ENCODE measurements around the gene CUX1.

- TF ChIP-seq CTCF (IDR thresholded peaks at IDR 0.05; ENCODE audit: low read depth, low read length, poor library complexity, severe bottlenecking) (no peak), EZH2phosphoT487 (IDR thresholded peaks at IDR 0.05; ENCODE audit: borderline replicate concordance, low read length) (no peak)
These were observed 503.4 kb downstream of the CUX1 start for GRCh38 chr7:102320601-102321350.
